Gastrocnemius medialis (tissue), 4 donors: Measurements from ENCODE around the gene LHFPL6. TPM values are rescaled to one million over a fixed set of nuclear protein-coding genes. Genes with fewer than 3 reads are reported as not detected.

Source experiments
- ATAC-seq, 2 donors: fragments of 150-250 bp; one replicate each; pipeline ENCODE4 v1.9.1; 2016
- DNase-seq, 2 donors: peaks; one replicate each; pipeline ENCODE4 v3.0.0-alpha.2; 2019
- H3K27ac ChIP-seq, 4 donors: fragments of 200-600 bp; sonication (generic); 1 replicate in 1 of 4; 2 replicates in 3 of 4; pipeline ENCODE4 v1.5.1; 2016 to 2018; ENCODE audit warnings: mild to moderate bottlenecking in 2 of 4, moderate library complexity in 1 of 4
- H3K27me3 ChIP-seq, 3 donors: fragments of 200-600 bp; sonication (generic) in 2 of 3; 1 replicate in 1 of 3; 2 replicates in 2 of 3; pipeline versions ENCODE4 v1.5.1 to v1.6.0; 2016 to 2019; ENCODE audit warnings: mild to moderate bottlenecking in 1 of 3, moderate library complexity in 1 of 3
- H3K36me3 ChIP-seq, 2 donors: fragments of 200-600 bp; sonication (generic) in 1 of 2; one replicate each; pipeline ENCODE4 v1.5.1; 2017 to 2018
- H3K4me1 ChIP-seq, 2 donors: fragments of 200-600 bp; sonication (generic) in 1 of 2; one replicate each; pipeline ENCODE4 v1.5.1; 2016 to 2017; ENCODE audit warnings: mild to moderate bottlenecking in 2 of 2
- H3K4me3 ChIP-seq, 4 donors: fragments of 200-600 bp; sonication (generic) in 3 of 4; 1 replicate in 1 of 4; 2 replicates in 3 of 4; pipeline ENCODE4 v1.5.1; 2016 to 2019; ENCODE audit warnings: mild to moderate bottlenecking in 2 of 4
- H3K9me3 ChIP-seq, 3 donors: fragments of 200-600 bp; sonication (generic) in 2 of 3; 1 replicate in 1 of 3; 2 replicates in 2 of 3; pipeline ENCODE4 v1.5.1; 2016 to 2019
- CTCF ChIP-seq, 5 experiments: fragments of 450-650 bp in 3 of 5; fragments of 200-600 bp in 2 of 5; sonication (generic) in 2 of 5; IDR thresholded peaks in 4 of 5; conservative IDR thresholded peaks in 1 of 5; 1 replicate in 4 of 5; 2 replicates in 1 of 5; pipeline ENCODE4 v1.5.1; 2016 to 2019; ENCODE audit warnings: antibody characterized with exemption in 5 of 5, mild to moderate bottlenecking in 3 of 5, moderate library complexity in 3 of 5
- POLR2A ChIP-seq, 2 donors: fragments of 450-650 bp; IDR thresholded peaks; one replicate each; pipeline ENCODE4 v1.6.1; 2017; ENCODE audit warnings: antibody characterized with exemption in 2 of 2, mild to moderate bottlenecking in 2 of 2, moderate library complexity in 2 of 2
- in situ Hi-C, 4 donors: fragments of 200-750 bp; cut with MboI; loops; one replicate each; pipeline versions ENCODE4 v1.15.0 to v1.8.0; 2017; ENCODE audit warnings: low sequenced_read_pairs in 4 of 4
- intact Hi-C: fragments of 100-400 bp; cut with DNase I; formaldehyde crosslinking; loops from one replicate; pipeline ENCODE4 v1.15.1; 2023; ENCODE audit warnings: low total_unique reads
- total RNA-seq, 4 donors: library from RNA; depleted of rRNA; stranded (reverse); fragments of >200 nt; gene quantifications; one replicate each; pipeline versions ENCODE4 v1.1.0 to v1.2.3, GENCODE V29; 2016

The LHFPL6 gene
- total RNA-seq, 4 donors from 2014 or later = 12.7 to 26.3 (median 16.0) TPM

GRCh38 chr13:39446865-39447264 is 156.1 kb downstream of the LHFPL6 start:
- ATAC-seq (no peak), DNase-seq (no peak)
- Histone ChIP-seq H3K9me3 (no peaks in the 10 kb centered on the region), H3K36me3 (no peaks in the 10 kb centered on the region), H3K4me1 (peaks cover 19 to 41% of the 10 kb centered on the region in 2 donors), H3K27ac (no peak overlapping the region), H3K4me3 (no peak overlapping the region), H3K27me3 (no peaks in the 10 kb centered on the region)
- intact Hi-C loops = no loop called here
- in situ Hi-C loops = no loop called here
- TF ChIP-seq CTCF (IDR thresholded peaks at IDR 0.05 in 4 of 5, conservative IDR thresholded peaks at IDR 0.05 in 1 of 5) = no peak
- no peak for TF ChIP-seq POLR2A (IDR thresholded peaks at IDR 0.05)

- ATAC-seq (no peak), DNase-seq (no peak)
- Histone ChIP-seq H3K9me3 (no peaks in the 10 kb centered on the region), H3K4me1 (peaks cover 13 to 21% of the 10 kb centered on the region in 2 donors), H3K36me3 (no peaks in the 10 kb centered on the region), H3K27me3 (no peaks in the 10 kb centered on the region), H3K27ac (no peak overlapping the region), H3K4me3 (no peak overlapping the region)
- in situ Hi-C loops = no loop called here
- TF ChIP-seq CTCF (IDR thresholded peaks at IDR 0.05 in 4 of 5, conservative IDR thresholded peaks at IDR 0.05 in 1 of 5) (no peak), POLR2A (IDR thresholded peaks at IDR 0.05) (no peak)
- intact Hi-C loops = no loop called here
Measured at GRCh38 chr13:39444866-39445265, 158.1 kb downstream of the LHFPL6 start.

GRCh38 chr13:39433651-39434050 is 169.3 kb downstream of the LHFPL6 start:
- H3K27ac ChIP-seq = no peak overlapping the region
- no peak for ATAC-seq

GRCh38 chr13:39432196-39432595 is 170.8 kb downstream of the LHFPL6 start:
- intact Hi-C loops = no loop called here
- no peak for DNase-seq
- H3K27me3 ChIP-seq = no peaks in the 10 kb centered on the region
- no peak overlapping the region for H3K4me3 ChIP-seq
- no peak for ATAC-seq
- H3K36me3 ChIP-seq = no peaks in the 10 kb centered on the region
- H3K4me1 ChIP-seq = no peaks in the 10 kb centered on the region
- in situ Hi-C loops = no loop called here
- no peak overlapping the region for H3K27ac ChIP-seq
- no peak for TF ChIP-seq POLR2A (IDR thresholded peaks at IDR 0.05)
- no peak for TF ChIP-seq CTCF (IDR thresholded peaks at IDR 0.05 in 4 of 5, conservative IDR thresholded peaks at IDR 0.05 in 1 of 5)
- no peaks in the 10 kb centered on the region for H3K9me3 ChIP-seq

More at GRCh38 chr13:39433651-39434050, 169.3 kb downstream of the LHFPL6 start:
- Histone ChIP-seq H3K4me3 (no peak overlapping the region), H3K9me3 (no peaks in the 10 kb centered on the region), H3K27me3 (no peaks in the 10 kb centered on the region), H3K36me3 (no peaks in the 10 kb centered on the region), H3K4me1 (no peaks in the 10 kb centered on the region)
- no peak for TF ChIP-seq CTCF (IDR thresholded peaks at IDR 0.05 in 4 of 5, conservative IDR thresholded peaks at IDR 0.05 in 1 of 5)
- TF ChIP-seq POLR2A (IDR thresholded peaks at IDR 0.05) = no peak
- DNase-seq = no peak
- in situ Hi-C loops = no loop called here
- intact Hi-C loops = no loop called here
